DOHH2 (cell line): ENCODE results near the gene SMIM10L1.

Experiments used
- EZH2phosphoT487 ChIP-seq: fragments of 200-600 bp; sonication (generic); IDR thresholded peaks from 2 replicates; pipeline ENCODE4 v1.6.1; 2017; ENCODE audit warnings: borderline replicate concordance, mild to moderate bottlenecking, antibody characterized with exemption, low read length, moderate library complexity, mixed read lengths
- TF ChIP-seq, protein P1 (sequence below): fragments of 200-600 bp; sonication (generic); IDR thresholded peaks from one replicate; pipeline ENCODE4 v1.5.1; 2014; ENCODE audit warnings: antibody characterized with exemption, mild to moderate bottlenecking, low read depth, low read length; ENCODE audit not compliant: poor library complexity, severe bottlenecking

DNA sequence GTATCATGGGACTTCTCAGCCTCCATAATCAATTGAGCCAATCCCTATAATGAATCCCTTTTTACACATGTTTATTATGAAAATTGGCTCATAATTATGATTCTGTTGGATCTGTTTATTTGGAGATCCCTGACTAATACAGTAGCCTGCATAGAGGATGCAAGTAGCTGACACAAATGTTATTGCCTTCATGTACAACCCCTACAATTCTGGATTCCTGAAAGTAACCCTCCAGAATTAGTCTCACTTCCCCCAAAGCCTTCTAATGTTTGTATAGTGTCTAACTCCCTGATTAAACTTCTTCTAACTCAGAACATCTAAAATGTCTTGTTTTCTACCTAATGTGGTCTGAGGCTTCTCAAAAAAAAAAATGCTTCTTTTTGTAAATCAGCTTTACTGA, 6.6 kb upstream of the SMIM10L1 start:
- TF ChIP-seq, protein P1, sequence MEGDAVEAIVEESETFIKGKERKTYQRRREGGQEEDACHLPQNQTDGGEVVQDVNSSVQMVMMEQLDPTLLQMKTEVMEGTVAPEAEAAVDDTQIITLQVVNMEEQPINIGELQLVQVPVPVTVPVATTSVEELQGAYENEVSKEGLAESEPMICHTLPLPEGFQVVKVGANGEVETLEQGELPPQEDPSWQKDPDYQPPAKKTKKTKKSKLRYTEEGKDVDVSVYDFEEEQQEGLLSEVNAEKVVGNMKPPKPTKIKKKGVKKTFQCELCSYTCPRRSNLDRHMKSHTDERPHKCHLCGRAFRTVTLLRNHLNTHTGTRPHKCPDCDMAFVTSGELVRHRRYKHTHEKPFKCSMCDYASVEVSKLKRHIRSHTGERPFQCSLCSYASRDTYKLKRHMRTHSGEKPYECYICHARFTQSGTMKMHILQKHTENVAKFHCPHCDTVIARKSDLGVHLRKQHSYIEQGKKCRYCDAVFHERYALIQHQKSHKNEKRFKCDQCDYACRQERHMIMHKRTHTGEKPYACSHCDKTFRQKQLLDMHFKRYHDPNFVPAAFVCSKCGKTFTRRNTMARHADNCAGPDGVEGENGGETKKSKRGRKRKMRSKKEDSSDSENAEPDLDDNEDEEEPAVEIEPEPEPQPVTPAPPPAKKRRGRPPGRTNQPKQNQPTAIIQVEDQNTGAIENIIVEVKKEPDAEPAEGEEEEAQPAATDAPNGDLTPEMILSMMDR, result no peak
- no peak for TF ChIP-seq EZH2phosphoT487
